K562 (cell line): ENCODE measurements around the gene VPREB3. TPM values are rescaled to one million over a fixed set of nuclear protein-coding genes. Genes with fewer than 3 reads are reported as not detected.

Experiments used
- ATAC-seq: fragments of 200-7000 bp; cut with Tn5 transposase; 3 replicates; pipeline ENCODE4 v1.9.1; 2020; ENCODE audit warnings: moderate library complexity
- BruUV-seq: library from RNA; stranded (reverse); fragments of 400-500 nt; replicated peaks from 2 replicates; lab custom pipeline; 2021; lab: Mats Ljungman, UMichigan
- CTCF ChIA-PET: fragments of 300-600 bp; formaldehyde crosslinking; extraction: SDS; loops from one replicate; lab custom pipeline; 2021; ENCODE audit warnings: low intra/inter-chr PET ratio; lab: Yijun Ruan, JAX
- POLR2A ChIA-PET: fragments of 300-600, 350-650 bp; sonication (Branson Sonifier 250); formaldehyde crosslinking; extraction: SDS; loops from one replicate; lab custom pipeline; 2021; ENCODE audit warnings: antibody characterized with exemption, inconsistent platforms; lab: Yijun Ruan, JAX
- DNase-seq, 4 experiments: peaks; one replicate each; pipeline versions ENCODE4 v3.0.0 to v3.0.0-alpha.2; 2011 to 2018; ENCODE audit warnings: low spot score in 3 of 4, mixed read lengths in 3 of 4; ENCODE audit errors: extremely low read depth in 1 of 4
- FAIRE-seq: peaks from 2 replicates; lab custom pipeline; 2011; peaks lifted over from hg19 to GRCh38; lab: Jason Lieb, UNC
- H2AFZ ChIP-seq: 2 replicates; pipeline ENCODE4 v1.6.0; 2011; ENCODE audit warnings: low read depth, low read length, control low read depth, inconsistent platforms
- H3K27ac ChIP-seq: fragments of 200-600 bp; 3 replicates; pipeline ENCODE4 v1.8.0; 2011; ENCODE audit warnings: low read depth, mild to moderate bottlenecking, control low read depth, inconsistent platforms, low read length, moderate library complexity, mixed read lengths; ENCODE audit errors: extremely low read depth
- H3K27me3 ChIP-seq, 2 experiments: fragments of 300-600 bp in 1 of 2; 2 replicates in 1 of 2; 3 replicates in 1 of 2; pipeline versions ENCODE4 v1.6.0 to v1.8.0; 2011; ENCODE audit warnings: inconsistent platforms in 2 of 2, low read length in 2 of 2, mild to moderate bottlenecking in 1 of 2, mixed read lengths in 1 of 2, moderate library complexity in 1 of 2; ENCODE audit not compliant: control insufficient read depth in 2 of 2, insufficient read depth in 2 of 2
- H3K36me3 ChIP-seq: fragments of 300-600 bp; 3 replicates; pipeline ENCODE4 v1.8.0; 2011; ENCODE audit warnings: mild to moderate bottlenecking, low read length, inconsistent platforms; ENCODE audit not compliant: control insufficient read depth, insufficient read depth
- H3K4me1 ChIP-seq, 2 experiments: fragments of 200-600 bp in 1 of 2; replicated peaks in 1 of 2; 2 replicates in 1 of 2; 3 replicates in 1 of 2; pipeline versions ENCODE4 v1.5.1 to v1.8.0; 2011; ENCODE audit warnings: inconsistent platforms in 2 of 2, low read length in 2 of 2, mild to moderate bottlenecking in 1 of 2, mixed read lengths in 1 of 2, moderate library complexity in 1 of 2; ENCODE audit not compliant: control insufficient read depth in 2 of 2, insufficient read depth in 2 of 2
- H3K4me2 ChIP-seq: 2 replicates; pipeline ENCODE4 v1.6.1; 2011; ENCODE audit warnings: low read length, control low read depth, inconsistent platforms, mixed read lengths; ENCODE audit not compliant: insufficient read depth
- H3K4me3 ChIP-seq: fragments of 200-600 bp; sonication (generic), shearing (Covaris generic); 2 replicates; pipeline ENCODE4 v1.5.1; 2016; ENCODE audit warnings: control low read depth, inconsistent platforms
- H3K79me2 ChIP-seq: fragments of 200-600 bp; 3 replicates; pipeline ENCODE4 v1.8.0; 2011; ENCODE audit warnings: low read length, inconsistent platforms; ENCODE audit not compliant: control insufficient read depth, insufficient read depth
- H3K9ac ChIP-seq, 2 experiments: 2 replicates each; pipeline versions ENCODE4 v1.6.0 to v1.6.1; 2011; ENCODE audit warnings: low read depth in 2 of 2, low read length in 2 of 2, control low read depth in 1 of 2, inconsistent platforms in 1 of 2, mild to moderate bottlenecking in 1 of 2, mixed read lengths in 1 of 2; ENCODE audit not compliant: insufficient read depth in 1 of 2
- H3K9me1 ChIP-seq: one replicate; pipeline ENCODE4 v1.6.0; 2011; ENCODE audit warnings: inconsistent platforms, mild to moderate bottlenecking, low read length, moderate library complexity; ENCODE audit not compliant: control insufficient read depth, insufficient read depth
- H3K9me3 ChIP-seq: replicated peaks from 2 replicates; pipeline ENCODE4 v1.5.1; 2011; ENCODE audit warnings: low read depth, low read length, inconsistent platforms; ENCODE audit not compliant: control insufficient read depth, insufficient read depth
- H4K20me1 ChIP-seq: replicated peaks from 2 replicates; pipeline ENCODE4 v1.6.1; 2011; ENCODE audit warnings: low read length, inconsistent platforms, mixed read lengths; ENCODE audit not compliant: control insufficient read depth, insufficient read depth
- ATF1 ChIP-seq, 2 experiments: fragments of 450-650 bp in 1 of 2; IDR thresholded peaks; 2 replicates each; pipeline ENCODE4 v1.6.1; 2016; ENCODE audit warnings: missing compliant biosample characterization in 1 of 2, missing genetic modification characterization in 1 of 2
- CHCHD3 ChIP-seq: fragments of 250-450 bp; sonication (Bioruptor Pico); IDR thresholded peaks from 2 replicates; pipeline ENCODE4 v2.1.2; 2022; ENCODE audit warnings: mild to moderate bottlenecking
- HCFC1 ChIP-seq: IDR thresholded peaks from 2 replicates; pipeline ENCODE4 v1.6.1; 2012; ENCODE audit warnings: low read depth, low read length, improper control_type of control experiment
- MXI1 ChIP-seq: IDR thresholded peaks from 2 replicates; pipeline ENCODE4 v1.6.1; 2011; ENCODE audit warnings: low read depth, mild to moderate bottlenecking, improper control_type of control experiment, low read length
- PYGO2 ChIP-seq: fragments of 450-650 bp; IDR thresholded peaks from 2 replicates; pipeline ENCODE4 v1.6.1; 2016; ENCODE audit warnings: mild to moderate bottlenecking, missing genetic modification characterization, moderate library complexity, missing compliant biosample characterization
- SMARCB1 ChIP-seq: IDR thresholded peaks from 2 replicates; pipeline ENCODE4 v1.6.1; 2011; ENCODE audit warnings: improper control_type of control experiment, low read depth; ENCODE audit not compliant: insufficient read length
- SRSF7 ChIP-seq: fragments of 200-400 bp; formaldehyde crosslinking; optimal IDR thresholded peaks from 2 replicates; pipeline ENCODE3; 2017; ENCODE audit warnings: mild to moderate bottlenecking, low read depth, low read length
- TARDBP ChIP-seq: fragments of 450-650 bp; IDR thresholded peaks from 2 replicates; pipeline ENCODE4 v1.6.1; 2016
- ZNF224 ChIP-seq: sonication (generic); formaldehyde crosslinking; IDR thresholded peaks from 2 replicates; pipeline ENCODE4 v1.8.0; 2022; ENCODE audit warnings: mild to moderate bottlenecking, missing genetic modification reagents
- ZNF431 ChIP-seq: sonication (generic); formaldehyde crosslinking; IDR thresholded peaks from 2 replicates; pipeline ENCODE4 v1.8.0; 2022; ENCODE audit warnings: mild to moderate bottlenecking, missing genetic modification reagents
- ZNF589 ChIP-seq: fragments of 200-800 bp; sonication (Bioruptor generic); IDR thresholded peaks from 2 replicates; pipeline ENCODE4 v1.6.1; 2016; ENCODE audit warnings: low read depth, missing genetic modification characterization, missing compliant biosample characterization
- ZNF77 ChIP-seq: fragments of 250-450 bp; sonication (Bioruptor Pico); IDR thresholded peaks from 2 replicates; pipeline ENCODE4 v1.5.0; 2020
- WGBS: fragments of 100-300 bp; shearing (Covaris generic); methylation state at CpG from one replicate; pipeline ENCODE4 v1.1.6; 2016; ENCODE audit warnings: low coverage, mixed read lengths; ENCODE audit not compliant: insufficient coverage; ENCODE audit errors: missing lambda C conversion rate; 5-methylcytosine and 5-hydroxymethylcytosine counted together
- in situ Hi-C: fragments of 300-500 bp; cut with MboI; formaldehyde crosslinking; loops from 4 replicates; pipeline ENCODE4 v1.15.0; 2018; ENCODE audit warnings: inconsistent platforms, mixed read lengths
- intact Hi-C: fragments of 100-400 bp; cut with micrococcal nuclease; formaldehyde crosslinking; loops from 2 replicates; pipeline ENCODE4 v1.14.2; 2022
- polyA plus RNA-seq, 8 experiments: library from polyadenylated mRNA; depleted of rRNA in 4 of 8; stranded (reverse) in 5 of 8; unstranded in 3 of 8; fragments of >200 nt; fragmentation: Nextera tagmentation in 2 of 8; fragmentation: Illumina TruSeq in 1 of 8; extraction: Ambion mirVana in 2 of 8; extraction: Trizol in 1 of 8; gene quantifications; 2 replicates each; pipeline versions ENCODE4 v1.2.1 to v1.2.3, GENCODE V29; 2011 to 2014; ENCODE audit warnings: inconsistent platforms in 1 of 8, missing spikeins in 1 of 8
- total RNA-seq, 7 experiments: library from RNA; depleted of rRNA in 6 of 7; stranded (reverse); fragments of >200 nt in 6 of 7; fragmentation: Illumina TruSeq in 2 of 7; extraction: Trizol in 2 of 7; gene quantifications; 2 replicates each; pipeline versions ENCODE4 v1.2.1 to v1.2.3, GENCODE V29; 2011 to 2021; ENCODE audit warnings: low replicate concordance in 1 of 7
- TF ChIP-seq, protein P1 (sequence below), 2 experiments: fragments of 150-350 bp in 1 of 2; IDR thresholded peaks; 2 replicates each; pipeline ENCODE4 v1.6.1; 2012 to 2016; ENCODE audit warnings: low read depth in 2 of 2, low read length in 2 of 2, mild to moderate bottlenecking in 1 of 2, moderate library complexity in 1 of 2
- TF ChIP-seq, protein P2 (sequence below): fragments of 250-450 bp; sonication (Bioruptor Pico); IDR thresholded peaks from 2 replicates; pipeline ENCODE4 v1.4.0; 2020; ENCODE audit warnings: mild to moderate bottlenecking, moderate library complexity
- TF ChIP-seq, protein P3 (sequence below): fragments of 450-650 bp; formaldehyde crosslinking; IDR thresholded peaks from 2 replicates; pipeline ENCODE4 v1.4.0; 2020; ENCODE audit warnings: mild to moderate bottlenecking

The VPREB3 gene
- total and polyA plus RNA-seq, 9 of the 15 experiments (the other 6 are each of a cell fraction or from before 2014, with no cell fraction given), result 0.14 to 0.71 (median 0.20) TPM; not detected in 6

DNA sequence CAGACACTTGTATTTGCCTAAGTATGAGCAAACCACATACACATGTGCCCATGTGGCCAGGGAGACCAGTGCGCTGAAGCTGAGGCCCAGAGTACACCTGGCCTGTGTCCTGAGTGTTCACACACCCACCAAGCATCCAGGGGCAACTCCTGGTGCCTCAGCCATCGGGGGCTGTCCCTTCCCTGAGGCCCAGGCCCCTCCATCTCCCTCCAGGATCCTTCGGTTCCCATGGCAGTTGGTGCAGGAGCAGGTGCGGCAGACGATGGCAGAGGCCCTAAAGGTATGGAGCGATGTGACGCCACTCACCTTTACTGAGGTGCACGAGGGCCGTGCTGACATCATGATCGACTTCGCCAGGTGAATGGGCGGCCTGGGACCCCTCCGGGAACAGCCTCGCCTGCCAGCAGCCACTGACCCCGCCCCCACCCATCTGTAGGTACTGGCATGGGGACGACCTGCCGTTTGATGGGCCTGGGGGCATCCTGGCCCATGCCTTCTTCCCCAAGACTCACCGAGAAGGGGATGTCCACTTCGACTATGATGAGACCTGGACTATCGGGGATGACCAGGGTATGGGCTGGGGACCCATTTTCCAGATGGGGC lies 26.0 kb upstream of the VPREB3 start:
- WGBS, result 38% methylated on average over 14 of the region's 20 CpGs
- Histone ChIP-seq H4K20me1 (no peaks in the 10 kb centered on the region), H3K27me3 (no peaks in the 10 kb centered on the region), H2AFZ (no peak overlapping the region), H3K9me1 (no peaks in the 10 kb centered on the region), H3K27ac (no peak overlapping the region), H3K9ac (0 out of 4 replicates have a peak overlapping the region, but pooled peaks of 1 of the 2 experiments have one; percentile 36), H3K4me1 (peaks cover 0 to 22% of the 10 kb centered on the region in 2 experiments; a peak in 2 of 5 replicates), H3K79me2 (no peaks in the 10 kb centered on the region), H3K4me3 (no peak overlapping the region), H3K4me2 (no peak overlapping the region), H3K9me3 (no peaks in the 10 kb centered on the region), H3K36me3 (no peaks in the 10 kb centered on the region)
- intact Hi-C loops, result no loop called here
- POLR2A ChIA-PET, result interaction anchor here (0.6 kb wide), 1 partner anchor 16 kb away, joined by 3 read pairs; no protein-coding TSS in a partner anchor
- in situ Hi-C loops, result no loop called here
- no peak for FAIRE-seq
- no TSS peak for BruUV-seq
- DNase-seq, result no peak
- CTCF ChIA-PET, result no interaction called here
- ATAC-seq, result no peak
- TF ChIP-seq HCFC1, result no peak
- TF ChIP-seq, protein P1, sequence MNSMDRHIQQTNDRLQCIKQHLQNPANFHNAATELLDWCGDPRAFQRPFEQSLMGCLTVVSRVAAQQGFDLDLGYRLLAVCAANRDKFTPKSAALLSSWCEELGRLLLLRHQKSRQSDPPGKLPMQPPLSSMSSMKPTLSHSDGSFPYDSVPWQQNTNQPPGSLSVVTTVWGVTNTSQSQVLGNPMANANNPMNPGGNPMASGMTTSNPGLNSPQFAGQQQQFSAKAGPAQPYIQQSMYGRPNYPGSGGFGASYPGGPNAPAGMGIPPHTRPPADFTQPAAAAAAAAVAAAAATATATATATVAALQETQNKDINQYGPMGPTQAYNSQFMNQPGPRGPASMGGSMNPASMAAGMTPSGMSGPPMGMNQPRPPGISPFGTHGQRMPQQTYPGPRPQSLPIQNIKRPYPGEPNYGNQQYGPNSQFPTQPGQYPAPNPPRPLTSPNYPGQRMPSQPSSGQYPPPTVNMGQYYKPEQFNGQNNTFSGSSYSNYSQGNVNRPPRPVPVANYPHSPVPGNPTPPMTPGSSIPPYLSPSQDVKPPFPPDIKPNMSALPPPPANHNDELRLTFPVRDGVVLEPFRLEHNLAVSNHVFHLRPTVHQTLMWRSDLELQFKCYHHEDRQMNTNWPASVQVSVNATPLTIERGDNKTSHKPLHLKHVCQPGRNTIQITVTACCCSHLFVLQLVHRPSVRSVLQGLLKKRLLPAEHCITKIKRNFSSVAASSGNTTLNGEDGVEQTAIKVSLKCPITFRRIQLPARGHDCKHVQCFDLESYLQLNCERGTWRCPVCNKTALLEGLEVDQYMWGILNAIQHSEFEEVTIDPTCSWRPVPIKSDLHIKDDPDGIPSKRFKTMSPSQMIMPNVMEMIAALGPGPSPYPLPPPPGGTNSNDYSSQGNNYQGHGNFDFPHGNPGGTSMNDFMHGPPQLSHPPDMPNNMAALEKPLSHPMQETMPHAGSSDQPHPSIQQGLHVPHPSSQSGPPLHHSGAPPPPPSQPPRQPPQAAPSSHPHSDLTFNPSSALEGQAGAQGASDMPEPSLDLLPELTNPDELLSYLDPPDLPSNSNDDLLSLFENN (IDR thresholded peaks at IDR 0.05; ENCODE audit: low read depth in 2 of 2, low read length in 2 of 2), result no peak
- no peak for TF ChIP-seq ZNF589 (CRISPR knock-in tag)
- no peak for TF ChIP-seq ZNF77 (CRISPR knock-in tag)
- no peak for TF ChIP-seq SMARCB1
- TF ChIP-seq ZNF431 (CRISPR knock-in tag), result no peak
- no peak for TF ChIP-seq PYGO2
- TF ChIP-seq, protein P2, sequence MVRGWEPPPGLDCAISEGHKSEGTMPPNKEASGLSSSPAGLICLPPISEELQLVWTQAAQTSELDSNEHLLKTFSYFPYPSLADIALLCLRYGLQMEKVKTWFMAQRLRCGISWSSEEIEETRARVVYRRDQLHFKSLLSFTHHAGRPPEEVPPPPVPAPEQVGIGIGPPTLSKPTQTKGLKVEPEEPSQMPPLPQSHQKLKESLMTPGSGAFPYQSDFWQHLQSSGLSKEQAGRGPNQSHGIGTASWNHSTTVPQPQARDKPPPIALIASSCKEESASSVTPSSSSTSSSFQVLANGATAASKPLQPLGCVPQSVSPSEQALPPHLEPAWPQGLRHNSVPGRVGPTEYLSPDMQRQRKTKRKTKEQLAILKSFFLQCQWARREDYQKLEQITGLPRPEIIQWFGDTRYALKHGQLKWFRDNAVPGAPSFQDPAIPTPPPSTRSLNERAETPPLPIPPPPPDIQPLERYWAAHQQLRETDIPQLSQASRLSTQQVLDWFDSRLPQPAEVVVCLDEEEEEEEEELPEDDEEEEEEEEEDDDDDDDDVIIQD (CRISPR knock-in tag), result no peak
- TF ChIP-seq, protein P3, sequence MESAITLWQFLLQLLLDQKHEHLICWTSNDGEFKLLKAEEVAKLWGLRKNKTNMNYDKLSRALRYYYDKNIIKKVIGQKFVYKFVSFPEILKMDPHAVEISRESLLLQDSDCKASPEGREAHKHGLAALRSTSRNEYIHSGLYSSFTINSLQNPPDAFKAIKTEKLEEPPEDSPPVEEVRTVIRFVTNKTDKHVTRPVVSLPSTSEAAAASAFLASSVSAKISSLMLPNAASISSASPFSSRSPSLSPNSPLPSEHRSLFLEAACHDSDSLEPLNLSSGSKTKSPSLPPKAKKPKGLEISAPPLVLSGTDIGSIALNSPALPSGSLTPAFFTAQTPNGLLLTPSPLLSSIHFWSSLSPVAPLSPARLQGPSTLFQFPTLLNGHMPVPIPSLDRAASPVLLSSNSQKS (CRISPR knock-in tag), result no peak
- no peak for TF ChIP-seq ZNF224 (CRISPR knock-in tag)
- TF ChIP-seq CHCHD3 (CRISPR knock-in tag), result no peak
- TF ChIP-seq SRSF7, result no peak
- no peak for TF ChIP-seq ATF1 (CRISPR knock-in tag; IDR thresholded peaks at IDR 0.05)
- TF ChIP-seq ATF1 (tag; IDR thresholded peaks at IDR 0.05), result no peak
- TF ChIP-seq TARDBP, result no peak
- no peak for TF ChIP-seq MXI1
